Measurements from ENCODE around the gene ERGIC1. TPM values are rescaled to one million over a fixed set of nuclear protein-coding genes. Genes with fewer than 3 reads are reported as not detected.

Gene ERGIC1
- total RNA-seq, 4 donors from 2014 or later: 116 to 172 (median 144) TPM

- WGBS, 2 donors (ENCODE audit: low coverage in 1 of 2): 83% methylated on average over 1 of the region's 6 CpGs; no CpG with 5 or more reads in 1 of the 2 donors
- Histone ChIP-seq H3K4me1 (peaks cover 12 to 81% (median 45%) of the 10 kb centered on the region in 3 donors), H3K27ac (peak overlapping the region; percentile 85 to 96 (median 94)), H3K36me3 (peaks cover 0 to 11% of the 10 kb centered on the region in 2 donors), H3K4me3 (no peak overlapping the region), H3K27me3 (no peaks in the 10 kb centered on the region), H3K9me3 (no peaks in the 10 kb centered on the region)
- TF ChIP-seq CTCF (IDR thresholded peaks at IDR 0.05) (no peak), POLR2AphosphoS5 (IDR thresholded peaks at IDR 0.05) (no peak), EP300 (IDR thresholded peaks at IDR 0.05) (no peak), POLR2A (IDR thresholded peaks at IDR 0.05) (no peak)
- no peak for ATAC-seq
Observed at GRCh38 chr5:172890659-172891058, 56.6 kb downstream of the ERGIC1 start.

GRCh38 chr5:172891716-172892421, 57.8 kb downstream of the ERGIC1 start:
- no peak for TF ChIP-seq CTCF (IDR thresholded peaks at IDR 0.05)
- peak; percentile 67 for TF ChIP-seq POLR2AphosphoS5 (IDR thresholded peaks at IDR 0.05)
- peak; percentile 67 for TF ChIP-seq EP300 (IDR thresholded peaks at IDR 0.05)
- TF ChIP-seq POLR2A (IDR thresholded peaks at IDR 0.05): no peak

GRCh38 chr5:172892713-172893112, 58.7 kb downstream of the ERGIC1 start:
- Histone ChIP-seq H3K4me3 (no peak overlapping the region), H3K36me3 (peaks cover 0 to 11% of the 10 kb centered on the region in 2 donors), H3K27me3 (no peaks in the 10 kb centered on the region), H3K9me3 (no peaks in the 10 kb centered on the region), H3K27ac (peak overlapping the region; percentile 85 to 96 (median 94)), H3K4me1 (peaks cover 5 to 81% (median 39%) of the 10 kb centered on the region in 3 donors)
- peak; percentile 34 for ATAC-seq
- TF ChIP-seq POLR2AphosphoS5 (IDR thresholded peaks at IDR 0.05) (peak; percentile 60), CTCF (IDR thresholded peaks at IDR 0.05) (peak in 2 of 4 experiments; percentile 21 to 51), EP300 (IDR thresholded peaks at IDR 0.05) (no peak)
- 42 to 70% methylated on average over 6 to 7 of the region's 7 CpGs for WGBS, 2 donors (ENCODE audit: low coverage in 1 of 2)

More at GRCh38 chr5:172891716-172892421, 57.8 kb downstream of the ERGIC1 start:
- Histone ChIP-seq H3K27ac (peak overlapping the region; percentile 85 to 96 (median 94)), H3K36me3 (peaks cover 0 to 11% of the 10 kb centered on the region in 2 donors), H3K9me3 (no peaks in the 10 kb centered on the region), H3K4me1 (peaks cover 12 to 81% (median 40%) of the 10 kb centered on the region in 3 donors), H3K4me3 (no peak overlapping the region), H3K27me3 (no peaks in the 10 kb centered on the region)
- 14 to 25% methylated on average over 4 to 6 of the region's 7 CpGs for WGBS, 2 donors (ENCODE audit: low coverage in 1 of 2)
- ATAC-seq: peak; percentile 74

- 63 to 100% methylated on average over 2 to 5 of the region's 7 CpGs for WGBS, 2 donors (ENCODE audit: low coverage in 1 of 2)
- no peak for TF ChIP-seq EP300 (IDR thresholded peaks at IDR 0.05)
- TF ChIP-seq CTCF (IDR thresholded peaks at IDR 0.05): no peak
- TF ChIP-seq POLR2AphosphoS5 (IDR thresholded peaks at IDR 0.05): no peak
- TF ChIP-seq POLR2A (IDR thresholded peaks at IDR 0.05): no peak
- H3K4me3 ChIP-seq: no peak overlapping the region
- no peaks in the 10 kb centered on the region for H3K9me3 ChIP-seq
- H3K36me3 ChIP-seq: no peaks in the 10 kb centered on the region
- H3K27me3 ChIP-seq: no peaks in the 10 kb centered on the region
- H3K4me1 ChIP-seq: peaks cover 6 to 74% (median 49%) of the 10 kb centered on the region in 3 donors
- peak overlapping the region; percentile 94 to 96 (median 96) for H3K27ac ChIP-seq
- ATAC-seq: no peak
Observed at GRCh38 chr5:172894767-172895388, 60.8 kb downstream of the ERGIC1 start.

Data from gastroesophageal sphincter (tissue), 4 donors.